GM21515 (cell line): ENCODE data around the gene ARHGAP20.

ENCODE experiments used
- ATAC-seq: cut with Tn5 transposase; IDR thresholded peaks from one replicate; pipeline ENCODE4 v1.9.1; 2021; ENCODE audit not compliant: unreplicated experiment

Gene ARHGAP20

DNA sequence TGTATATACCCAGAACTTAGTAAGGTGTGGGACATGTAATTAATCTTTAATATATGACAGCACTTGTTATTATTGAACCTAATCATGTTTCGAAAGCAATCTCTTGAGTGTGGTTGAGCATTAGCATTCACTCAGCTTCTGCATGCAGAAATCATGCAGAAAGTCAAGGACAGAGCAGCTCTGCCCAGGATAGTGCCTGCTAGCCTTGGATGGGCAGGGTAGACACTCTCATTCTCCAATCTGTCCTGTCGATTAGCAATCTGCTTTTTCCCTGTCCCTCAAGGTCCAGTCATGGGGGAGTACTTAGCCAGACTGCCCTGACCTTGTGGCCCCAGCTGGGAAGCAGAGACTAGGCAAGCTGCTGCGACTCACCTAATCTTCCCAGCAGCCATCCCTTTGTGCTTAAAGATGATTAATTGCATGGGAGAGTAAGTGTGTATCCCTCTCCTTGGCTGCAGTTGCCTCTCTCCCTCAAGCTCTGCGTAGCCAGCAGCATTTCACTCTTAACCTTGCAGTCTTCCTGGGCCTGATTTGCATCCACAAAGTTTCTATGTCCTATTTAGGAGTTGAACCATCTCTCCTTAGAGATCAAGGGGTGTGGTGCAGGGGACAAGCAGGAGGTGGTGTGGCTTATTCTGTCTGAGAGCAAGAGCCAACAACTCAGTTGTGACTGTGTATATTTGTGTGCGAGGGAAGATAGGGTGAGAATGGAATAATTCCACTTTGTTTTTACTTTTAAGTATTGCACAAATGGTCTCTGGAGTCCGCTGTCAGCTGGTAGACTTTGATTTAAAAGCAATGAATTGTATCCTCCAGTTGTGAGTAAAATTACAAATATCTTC lies 181.1 kb downstream of the ARHGAP20 start:
- ATAC-seq = no peak

DNA sequence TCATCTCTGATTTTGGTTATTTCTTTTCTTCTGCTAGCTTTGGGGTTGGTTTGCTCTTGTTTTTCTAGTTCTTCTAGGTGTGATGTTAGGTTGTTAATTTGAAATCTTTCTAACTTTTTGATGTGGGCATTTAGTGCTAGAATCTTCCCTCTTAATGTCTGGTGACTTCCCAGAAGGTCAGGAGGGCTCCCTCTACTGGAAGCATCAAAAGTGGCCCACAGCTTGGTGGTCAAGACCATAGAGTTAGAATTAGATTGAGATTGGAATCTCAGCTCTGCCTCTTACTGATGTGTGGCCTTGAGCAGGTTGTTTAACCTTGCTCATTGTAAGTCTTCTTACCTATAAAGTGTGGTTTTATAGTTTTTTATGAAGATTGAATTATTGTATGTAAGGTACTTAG lies 183.2 kb downstream of the ARHGAP20 start:
- ATAC-seq = no peak

DNA sequence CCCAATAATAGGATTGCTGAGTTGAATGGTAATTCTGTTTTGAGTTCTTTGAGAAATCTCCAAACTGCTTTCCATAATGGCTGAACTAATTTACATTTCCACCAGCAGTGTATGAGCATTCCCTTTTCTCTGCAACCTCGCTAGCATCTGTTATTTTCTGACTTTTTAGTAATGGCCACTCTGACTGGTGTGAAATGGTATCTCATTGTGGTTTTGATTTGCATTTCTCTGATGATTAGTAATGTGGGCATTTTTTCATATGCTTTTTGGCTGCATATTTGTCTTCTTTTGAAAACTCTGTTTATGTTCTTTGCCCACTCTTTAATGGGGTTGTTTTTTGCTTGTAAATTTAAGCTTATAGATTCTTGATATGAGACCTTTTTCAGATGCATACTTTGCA lies 185.1 kb downstream of the ARHGAP20 start:
- ATAC-seq = no peak
